ENCODE data around the gene EIF2S1. TPM values are rescaled to one million over a fixed set of nuclear protein-coding genes. Genes with fewer than 3 reads are reported as not detected.

The EIF2S1 gene
- total RNA-seq, 1 experiment from 2014 or later = 192 TPM

GRCh38 chr14:67393689-67394088 lies 33.6 kb downstream of the EIF2S1 start:
- H3K36me3 ChIP-seq (ENCODE audit: control insufficient read depth in 1 of 2, insufficient read depth in 2 of 2, low read length in 2 of 2) = peaks cover 26 to 63% of the 10 kb centered on the region in 2 experiments
- no peak overlapping the region for H2AFZ ChIP-seq (ENCODE audit: low read depth, low read length, poor library complexity, severe bottlenecking)
- no peak overlapping the region for H3K4me2 ChIP-seq (ENCODE audit: low read length)
- H3K79me2 ChIP-seq (ENCODE audit: insufficient read depth, low read length) = peaks cover 8% of the 10 kb centered on the region
- H3K9me2 ChIP-seq (ENCODE audit: insufficient read depth) = no peaks in the 10 kb centered on the region
- ChIA-PET CTCF (no interaction called here), POLR2A (no interaction called here), RAD21 (ENCODE audit: low non-redundant PET in 1 of 2, low total read pairs in 2 of 2, uncharacterized antibody in 2 of 2, unreplicated experiment in 2 of 2) (no interaction called here)
- no TSS peak for BruUV-seq (replicated peaks)
- H3K4me3 ChIP-seq (replicated peaks in 1 of 2; ENCODE audit: low read depth in 1 of 2, low read length in 2 of 2) = no peak overlapping the region
- no peak overlapping the region for H3K27ac ChIP-seq (ENCODE audit: low read depth, low read length)
- intact Hi-C loops (cut with micrococcal nuclease) = no loop called here
- no peak for ATAC-seq
- H3K9ac ChIP-seq (ENCODE audit: low read length) = no peak overlapping the region
- H3K9me3 ChIP-seq (ENCODE audit: control insufficient read depth in 1 of 2, insufficient read depth in 1 of 2, low read depth in 1 of 2, low read length in 2 of 2) = no peaks in the 10 kb centered on the region
- no peaks in the 10 kb centered on the region for H4K20me1 ChIP-seq (ENCODE audit: insufficient read depth)
- TF ChIP-seq ELF1 (IDR thresholded peaks at IDR 0.05; ENCODE audit: borderline replicate concordance, low read depth) (no peak), ZBTB33 (IDR thresholded peaks at IDR 0.05; ENCODE audit: extremely low read depth, insufficient replicate concordance, low read length) (no peak), REST (IDR thresholded peaks at IDR 0.05; ENCODE audit: low read depth) (no peak), CTCF (IDR thresholded peaks at IDR 0.05 in 2 of 3, conservative IDR thresholded peaks at IDR 0.05 in 1 of 3; ENCODE audit: borderline replicate concordance in 1 of 3, insufficient read depth in 1 of 3, low read depth in 2 of 3, low read length in 2 of 3) (no peak), RAD21 (IDR thresholded peaks at IDR 0.05; ENCODE audit: low read depth) (no peak), EGR1 (IDR thresholded peaks at IDR 0.05; ENCODE audit: low read depth) (no peak), SRF (IDR thresholded peaks at IDR 0.05; ENCODE audit: low read depth) (no peak), FOSL1 (IDR thresholded peaks at IDR 0.05; ENCODE audit: low read depth) (no peak), ZFX (IDR thresholded peaks at IDR 0.05) (no peak), MAX (IDR thresholded peaks at IDR 0.05) (no peak)
- H3K4me1 ChIP-seq (ENCODE audit: control insufficient read depth in 1 of 2, insufficient read depth in 2 of 2, low read length in 2 of 2) = peaks cover 0 to 8% of the 10 kb centered on the region in 2 experiments; a peak in 2 of 4 replicates
- no peak for DNase-seq (ENCODE audit: low read depth, low spot score)
- H3K27me3 ChIP-seq (ENCODE audit: insufficient read depth, low read length) = no peaks in the 10 kb centered on the region

Measured in HCT116 (cell line).